OCI-LY3 (cell line): ENCODE data around the gene ABLIM2.

ENCODE experiments used
- CTCF ChIP-seq: fragments of 200-600, 300-600 bp; sonication (generic); IDR thresholded peaks from 2 replicates; pipeline ENCODE4 v1.5.1; 2014; ENCODE audit warnings: antibody characterized with exemption, low read length, low read depth
- EZH2phosphoT487 ChIP-seq: fragments of 200-600 bp; shearing (Covaris generic); IDR thresholded peaks from 2 replicates; pipeline ENCODE4 v1.6.1; 2018; ENCODE audit warnings: antibody characterized with exemption, mixed run types, low read depth

GRCh38 chr4:7973545-7973981 is 185.1 kb downstream of the ABLIM2 start:
- TF ChIP-seq CTCF: no peak
- TF ChIP-seq EZH2phosphoT487: no peak
